GM21423 (cell line): ENCODE results near the gene CFAP58.
"Not testable (repeated sequence)": the region's sequence is repeated elsewhere in the genome, so short reads cannot be mapped to it uniquely, and the experiment has no call there.

Experiments
- ATAC-seq: cut with Tn5 transposase; IDR thresholded peaks from one replicate; pipeline ENCODE4 v1.9.1; 2021; ENCODE audit warnings: mild to moderate bottlenecking, moderate library complexity; ENCODE audit not compliant: unreplicated experiment

Gene CFAP58

GRCh38 chr10:104433669-104434068, 80.0 kb downstream of the CFAP58 start:
- ATAC-seq: no peak

GRCh38 chr10:104434601-104435000, 81.0 kb downstream of the CFAP58 start:
- ATAC-seq: no peak

GRCh38 chr10:104435822-104436221, 82.2 kb downstream of the CFAP58 start:
- ATAC-seq: no peak

- ATAC-seq: no peak
Observed at GRCh38 chr10:104437226-104437625, 83.6 kb downstream of the CFAP58 start.

GRCh38 chr10:104440221-104440620, 86.6 kb downstream of the CFAP58 start:
- ATAC-seq: no peak

- ATAC-seq: no peak
Observed at GRCh38 chr10:104441329-104442000, 87.8 kb downstream of the CFAP58 start.

GRCh38 chr10:104445359-104445758, 91.7 kb downstream of the CFAP58 start:
- ATAC-seq: no peak

GRCh38 chr10:104446151-104446550, 92.5 kb downstream of the CFAP58 start:
- no peak for ATAC-seq

GRCh38 chr10:104447331-104447730, 93.7 kb downstream of the CFAP58 start:
- no peak for ATAC-seq

GRCh38 chr10:104447906-104448305, 94.3 kb downstream of the CFAP58 start:
- no peak for ATAC-seq

- ATAC-seq: no peak
Observed at GRCh38 chr10:104449391-104449790, 95.8 kb downstream of the CFAP58 start.

- no peak for ATAC-seq
Observed at GRCh38 chr10:104450490-104450889, 96.9 kb downstream of the CFAP58 start.

- ATAC-seq: no peak
Observed at GRCh38 chr10:104450954-104451353, 97.3 kb downstream of the CFAP58 start.

- no peak for ATAC-seq
Observed at GRCh38 chr10:104452977-104453376, 99.3 kb downstream of the CFAP58 start.

GRCh38 chr10:104456802-104457542, 103.3 kb downstream of the CFAP58 start:
- peak; percentile 84 for ATAC-seq

- no peak for ATAC-seq
Observed at GRCh38 chr10:104457543-104457828, 103.9 kb downstream of the CFAP58 start.

GRCh38 chr10:104465575-104465974, 111.9 kb downstream of the CFAP58 start:
- ATAC-seq: not testable (repeated sequence)

- ATAC-seq: not testable (repeated sequence)
Observed at GRCh38 chr10:104468818-104469217, 115.2 kb downstream of the CFAP58 start.

GRCh38 chr10:104472505-104472904, 118.9 kb downstream of the CFAP58 start:
- ATAC-seq: no peak

- no peak for ATAC-seq
Observed at GRCh38 chr10:104472957-104473745, 119.5 kb downstream of the CFAP58 start.

GRCh38 chr10:104478380-104478779, 124.7 kb downstream of the CFAP58 start:
- no peak for ATAC-seq
